HEK293T (cell line): ENCODE measurements around the gene EML3.

Experiments used
- ARNT ChIP-seq: fragments of 450-650 bp; IDR thresholded peaks from 2 replicates; pipeline ENCODE4 v1.6.1; 2017; ENCODE audit warnings: mild to moderate bottlenecking
- ELF4 ChIP-seq: fragments of 450-650 bp; IDR thresholded peaks from 2 replicates; pipeline ENCODE4 v1.6.1; 2017; ENCODE audit warnings: antibody characterized with exemption
- SP1 ChIP-seq: fragments of 450-650 bp; IDR thresholded peaks from 2 replicates; pipeline ENCODE4 v1.6.1; 2017
- TARDBP ChIP-seq: fragments of 450-650 bp; IDR thresholded peaks from 2 replicates; pipeline ENCODE4 v1.6.1; 2016
- TF ChIP-seq, protein P1 (sequence below): fragments of 450-650 bp; IDR thresholded peaks from 2 replicates; pipeline ENCODE4 v1.6.1; 2016

DNA sequence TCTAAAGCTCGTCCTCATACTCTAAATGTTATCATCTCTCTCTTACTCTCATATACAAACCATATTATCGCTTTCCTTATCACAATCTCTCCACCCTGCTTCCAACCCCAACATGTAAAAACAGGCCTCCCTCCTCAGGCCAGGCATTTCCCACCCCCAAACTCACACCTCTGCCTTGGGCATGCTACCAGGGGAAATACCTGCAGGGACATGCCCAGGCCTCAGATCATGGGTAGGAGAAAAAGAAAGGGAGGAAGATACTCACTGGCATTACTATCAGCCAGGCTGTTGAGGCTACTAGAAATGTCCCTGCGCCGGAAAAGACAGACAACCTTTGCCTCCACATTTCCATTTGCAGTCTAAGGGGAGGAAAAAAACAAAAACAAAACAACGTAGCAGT, 12.7 kb downstream of the EML3 start:
- TF ChIP-seq, protein P1, sequence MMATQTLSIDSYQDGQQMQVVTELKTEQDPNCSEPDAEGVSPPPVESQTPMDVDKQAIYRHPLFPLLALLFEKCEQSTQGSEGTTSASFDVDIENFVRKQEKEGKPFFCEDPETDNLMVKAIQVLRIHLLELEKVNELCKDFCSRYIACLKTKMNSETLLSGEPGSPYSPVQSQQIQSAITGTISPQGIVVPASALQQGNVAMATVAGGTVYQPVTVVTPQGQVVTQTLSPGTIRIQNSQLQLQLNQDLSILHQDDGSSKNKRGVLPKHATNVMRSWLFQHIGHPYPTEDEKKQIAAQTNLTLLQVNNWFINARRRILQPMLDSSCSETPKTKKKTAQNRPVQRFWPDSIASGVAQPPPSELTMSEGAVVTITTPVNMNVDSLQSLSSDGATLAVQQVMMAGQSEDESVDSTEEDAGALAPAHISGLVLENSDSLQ = no peak
- no peak for TF ChIP-seq TARDBP
- TF ChIP-seq SP1 = no peak
- TF ChIP-seq ARNT = no peak
- no peak for TF ChIP-seq ELF4
